SK-N-SH (cell line): ENCODE results near the gene MRPL21. TPM values are rescaled to one million over a fixed set of nuclear protein-coding genes. Genes with fewer than 3 reads are reported as not detected.

Experiments
- CTCF ChIA-PET: fragments of 300-600, 350-600 bp; formaldehyde crosslinking; extraction: SDS; loops from one replicate; lab custom pipeline; 2021; lab: Yijun Ruan, JAX
- POLR2A ChIA-PET: fragments of 350-600 bp; sonication (Branson Sonifier 250); formaldehyde crosslinking; extraction: SDS; loops from one replicate; lab custom pipeline; 2020; ENCODE audit warnings: antibody characterized with exemption, inconsistent platforms; lab: Yijun Ruan, JAX
- DNase-seq: peaks from one replicate; pipeline ENCODE4 v3.0.0; 2012
- H2AFZ ChIP-seq: fragments of 200-600 bp; sonication (generic); 2 replicates; pipeline ENCODE4 v1.8.1; 2016; ENCODE audit warnings: antibody characterized with exemption, mild to moderate bottlenecking, low read depth
- H3F3A ChIP-seq: fragments of 200-600 bp; sonication (generic); replicated peaks from 2 replicates; pipeline ENCODE3; 2016; ENCODE audit warnings: antibody characterized with exemption, mild to moderate bottlenecking; ENCODE audit not compliant: insufficient read depth
- H3K27ac ChIP-seq, 2 experiments: fragments of 200-500 bp in 1 of 2; fragments of 200-600 bp in 1 of 2; sonication (Bioruptor generic) in 1 of 2; sonication (generic), shearing (Covaris generic) in 1 of 2; 2 replicates each; pipeline versions ENCODE4 v1.5.1 to v1.6.1; 2014 to 2016; ENCODE audit warnings: low read depth in 2 of 2, inconsistent platforms in 1 of 2, low read length in 1 of 2, mild to moderate bottlenecking in 1 of 2, mixed read lengths in 1 of 2
- H3K27me3 ChIP-seq: fragments of 200-600 bp; sonication (generic), shearing (Covaris generic); 2 replicates; pipeline ENCODE4 v1.6.1; 2016; ENCODE audit warnings: mixed run types; ENCODE audit not compliant: insufficient read depth
- H3K36me3 ChIP-seq, 2 experiments: fragments of 200-500 bp in 1 of 2; fragments of 200-600 bp in 1 of 2; sonication (Bioruptor generic) in 1 of 2; sonication (generic) in 1 of 2; replicated peaks in 1 of 2; 2 replicates each; pipeline versions ENCODE3 to v1.5.1; 2014 to 2016; ENCODE audit warnings: low read length in 1 of 2, mild to moderate bottlenecking in 1 of 2; ENCODE audit not compliant: insufficient read depth in 2 of 2, control insufficient read depth in 1 of 2
- H3K4me1 ChIP-seq, 2 experiments: fragments of 200-500 bp in 1 of 2; fragments of 200-600 bp in 1 of 2; sonication (Bioruptor generic) in 1 of 2; sonication (generic), shearing (Covaris generic) in 1 of 2; 2 replicates each; pipeline versions ENCODE4 v1.5.1 to v1.6.1; 2014 to 2016; ENCODE audit warnings: low read depth in 1 of 2, low read length in 1 of 2, mixed run types in 1 of 2; ENCODE audit not compliant: insufficient read depth in 2 of 2, control insufficient read depth in 1 of 2
- H3K4me2 ChIP-seq: fragments of 200-600 bp; sonication (generic), shearing (Covaris generic); 2 replicates; pipeline ENCODE4 v1.6.1; 2017; ENCODE audit warnings: mixed run types
- H3K4me3 ChIP-seq, 2 experiments: fragments of 200-500 bp in 1 of 2; fragments of 200-600 bp in 1 of 2; sonication (Bioruptor generic) in 1 of 2; sonication (generic), shearing (Covaris generic) in 1 of 2; 2 replicates each; pipeline versions ENCODE4 v1.5.1 to v1.8.1; 2014 to 2016; ENCODE audit warnings: low read depth in 2 of 2, inconsistent platforms in 1 of 2, low read length in 1 of 2, mild to moderate bottlenecking in 1 of 2, mixed read lengths in 1 of 2, moderate library complexity in 1 of 2
- H3K79me2 ChIP-seq: fragments of 200-600 bp; sonication (generic); 2 replicates; pipeline ENCODE4 v1.8.1; 2017; ENCODE audit warnings: mild to moderate bottlenecking; ENCODE audit not compliant: insufficient read depth
- H3K9ac ChIP-seq: fragments of 200-600 bp; sonication (generic); 2 replicates; pipeline ENCODE4 v1.6.1; 2017; ENCODE audit warnings: mixed run types
- H3K9me2 ChIP-seq: fragments of 200-600 bp; sonication (generic); 2 replicates; pipeline ENCODE4 v1.6.1; 2017; ENCODE audit warnings: mixed run types
- H3K9me3 ChIP-seq: fragments of 200-600 bp; sonication (generic); 2 replicates; pipeline ENCODE4 v1.6.1; 2017; ENCODE audit warnings: mixed run types, mild to moderate bottlenecking, moderate library complexity
- H4K20me1 ChIP-seq: fragments of 200-600 bp; sonication (generic); 2 replicates; pipeline ENCODE4 v1.6.1; 2017; ENCODE audit warnings: mild to moderate bottlenecking, mixed run types; ENCODE audit not compliant: insufficient read depth
- FOSL2 ChIP-seq: IDR thresholded peaks from 2 replicates; pipeline ENCODE4 v1.4.0; 2012; ENCODE audit warnings: low read depth, mild to moderate bottlenecking, moderate library complexity, borderline replicate concordance
- FOXJ3 ChIP-seq: sonication (generic); formaldehyde crosslinking; IDR thresholded peaks from 2 replicates; pipeline ENCODE4 v1.5.1; 2020; ENCODE audit warnings: mild to moderate bottlenecking, missing genetic modification reagents
- FOXM1 ChIP-seq: IDR thresholded peaks from 2 replicates; pipeline ENCODE4 v1.4.0; 2012; ENCODE audit warnings: low read depth, mild to moderate bottlenecking
- NFIC ChIP-seq: IDR thresholded peaks from 2 replicates; pipeline ENCODE4 v1.4.0; 2012; ENCODE audit warnings: borderline replicate concordance
- RAD21 ChIP-seq: IDR thresholded peaks from 2 replicates; pipeline ENCODE4 v1.6.1; 2012; ENCODE audit warnings: mild to moderate bottlenecking, low read length
- RCOR1 ChIP-seq: fragments of 150-350 bp; IDR thresholded peaks from 2 replicates; pipeline ENCODE4 v1.6.1; 2017; ENCODE audit warnings: antibody characterized with exemption, low read length
- SMC3 ChIP-seq: IDR thresholded peaks from 2 replicates; pipeline ENCODE4 v1.6.1; 2012; ENCODE audit warnings: low read depth, low read length, improper control_type of control experiment
- TCF12 ChIP-seq: IDR thresholded peaks from 2 replicates; pipeline ENCODE4 v1.4.0; 2012
- TEAD4 ChIP-seq: IDR thresholded peaks from 2 replicates; pipeline ENCODE4 v1.4.0; 2012; ENCODE audit warnings: mild to moderate bottlenecking, borderline replicate concordance; ENCODE audit not compliant: insufficient read depth
- USF1 ChIP-seq: IDR thresholded peaks from 2 replicates; pipeline ENCODE4 v1.4.0; 2012; ENCODE audit warnings: low read depth, borderline replicate concordance
- WGBS: methylation state at CpG from one replicate; pipeline ENCODE4 v1.1.6; 2017; ENCODE audit warnings: low lambda C conversion rate; 5-methylcytosine and 5-hydroxymethylcytosine counted together
- polyA plus RNA-seq, 3 experiments: library from polyadenylated mRNA; depleted of rRNA; stranded (reverse); fragments of >200 nt; gene quantifications; 2 replicates each; pipeline ENCODE4 v1.2.3, GENCODE V29; 2012
- TF ChIP-seq, protein P1 (sequence below): fragments of 150-350 bp; IDR thresholded peaks from 2 replicates; pipeline ENCODE4 v1.6.1; 2017; ENCODE audit warnings: antibody characterized with exemption, low read length, low read depth, borderline replicate concordance
- TF ChIP-seq, protein P2 (sequence below): IDR thresholded peaks from 2 replicates; pipeline ENCODE4 v1.6.1; 2012; ENCODE audit warnings: mild to moderate bottlenecking, low read depth, low read length, moderate library complexity
- TF ChIP-seq, protein P3 (sequence below): IDR thresholded peaks from 2 replicates; pipeline ENCODE4 v1.4.0; 2012; ENCODE audit warnings: low read depth
- TF ChIP-seq, protein P4 (sequence below): fragments of 150-350 bp; IDR thresholded peaks from 2 replicates; pipeline ENCODE4 v1.6.1; 2016; ENCODE audit warnings: mild to moderate bottlenecking, low read depth, low read length

The MRPL21 gene
- polyA plus RNA-seq, 1 of the 3 experiments (the other 2 are of a cell fraction): 125 TPM

- Histone ChIP-seq H3K4me2 (no peak overlapping the region), H2AFZ (no peak overlapping the region), H3K4me1 (no peaks in the 10 kb centered on the region), H3K36me3 (no peaks in the 10 kb centered on the region), H3K27me3 (no peaks in the 10 kb centered on the region), H3K9me3 (no peaks in the 10 kb centered on the region), H3K79me2 (no peaks in the 10 kb centered on the region), H3F3A (no peaks in the 10 kb centered on the region), H3K4me3 (no peak overlapping the region), H4K20me1 (no peaks in the 10 kb centered on the region), H3K9ac (no peak overlapping the region), H3K27ac (no peak overlapping the region), H3K9me2 (no peaks in the 10 kb centered on the region)
- POLR2A ChIA-PET: no interaction called here
- WGBS: 80% methylated on average over 6 of the region's 6 CpGs
- no peak for TF ChIP-seq TEAD4
- TF ChIP-seq, protein P1, sequence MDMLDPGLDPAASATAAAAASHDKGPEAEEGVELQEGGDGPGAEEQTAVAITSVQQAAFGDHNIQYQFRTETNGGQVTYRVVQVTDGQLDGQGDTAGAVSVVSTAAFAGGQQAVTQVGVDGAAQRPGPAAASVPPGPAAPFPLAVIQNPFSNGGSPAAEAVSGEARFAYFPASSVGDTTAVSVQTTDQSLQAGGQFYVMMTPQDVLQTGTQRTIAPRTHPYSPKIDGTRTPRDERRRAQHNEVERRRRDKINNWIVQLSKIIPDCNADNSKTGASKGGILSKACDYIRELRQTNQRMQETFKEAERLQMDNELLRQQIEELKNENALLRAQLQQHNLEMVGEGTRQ: no peak
- TF ChIP-seq, protein P2, sequence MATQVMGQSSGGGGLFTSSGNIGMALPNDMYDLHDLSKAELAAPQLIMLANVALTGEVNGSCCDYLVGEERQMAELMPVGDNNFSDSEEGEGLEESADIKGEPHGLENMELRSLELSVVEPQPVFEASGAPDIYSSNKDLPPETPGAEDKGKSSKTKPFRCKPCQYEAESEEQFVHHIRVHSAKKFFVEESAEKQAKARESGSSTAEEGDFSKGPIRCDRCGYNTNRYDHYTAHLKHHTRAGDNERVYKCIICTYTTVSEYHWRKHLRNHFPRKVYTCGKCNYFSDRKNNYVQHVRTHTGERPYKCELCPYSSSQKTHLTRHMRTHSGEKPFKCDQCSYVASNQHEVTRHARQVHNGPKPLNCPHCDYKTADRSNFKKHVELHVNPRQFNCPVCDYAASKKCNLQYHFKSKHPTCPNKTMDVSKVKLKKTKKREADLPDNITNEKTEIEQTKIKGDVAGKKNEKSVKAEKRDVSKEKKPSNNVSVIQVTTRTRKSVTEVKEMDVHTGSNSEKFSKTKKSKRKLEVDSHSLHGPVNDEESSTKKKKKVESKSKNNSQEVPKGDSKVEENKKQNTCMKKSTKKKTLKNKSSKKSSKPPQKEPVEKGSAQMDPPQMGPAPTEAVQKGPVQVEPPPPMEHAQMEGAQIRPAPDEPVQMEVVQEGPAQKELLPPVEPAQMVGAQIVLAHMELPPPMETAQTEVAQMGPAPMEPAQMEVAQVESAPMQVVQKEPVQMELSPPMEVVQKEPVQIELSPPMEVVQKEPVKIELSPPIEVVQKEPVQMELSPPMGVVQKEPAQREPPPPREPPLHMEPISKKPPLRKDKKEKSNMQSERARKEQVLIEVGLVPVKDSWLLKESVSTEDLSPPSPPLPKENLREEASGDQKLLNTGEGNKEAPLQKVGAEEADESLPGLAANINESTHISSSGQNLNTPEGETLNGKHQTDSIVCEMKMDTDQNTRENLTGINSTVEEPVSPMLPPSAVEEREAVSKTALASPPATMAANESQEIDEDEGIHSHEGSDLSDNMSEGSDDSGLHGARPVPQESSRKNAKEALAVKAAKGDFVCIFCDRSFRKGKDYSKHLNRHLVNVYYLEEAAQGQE: no peak
- TF ChIP-seq TCF12: no peak
- DNase-seq: no peak
- CTCF ChIA-PET: no interaction called here
Observed at GRCh38 chr11:68867066-68867465, 36.6 kb downstream of the MRPL21 start.

DNA sequence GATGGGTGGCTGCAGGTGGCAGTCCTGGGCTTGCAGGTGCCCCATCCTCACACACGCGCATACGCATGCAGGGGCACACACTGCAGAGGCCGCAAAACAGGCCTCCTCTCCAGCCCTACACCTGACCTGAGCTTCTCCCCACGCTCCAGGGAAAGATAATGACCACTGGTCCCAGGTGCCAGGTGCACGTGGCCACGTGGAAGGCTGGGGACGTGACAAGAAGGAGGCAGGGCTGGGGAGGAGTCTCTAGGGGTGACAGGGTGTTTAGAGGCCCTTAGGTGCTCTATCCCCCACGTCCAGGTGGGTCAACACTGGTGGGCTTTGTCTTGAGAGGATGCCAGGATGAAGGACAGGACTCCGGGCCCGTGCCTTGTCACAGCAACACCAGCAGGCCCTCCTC is 38.4 kb downstream of the MRPL21 start:
- ChIA-PET POLR2A (no interaction called here), CTCF (no interaction called here)
- Histone ChIP-seq H3K9me2 (no peaks in the 10 kb centered on the region), H3K4me2 (no peak overlapping the region), H3K4me3 (no peak overlapping the region), H3K79me2 (no peaks in the 10 kb centered on the region), H4K20me1 (no peaks in the 10 kb centered on the region), H2AFZ (no peak overlapping the region), H3K27ac (no peak overlapping the region), H3K36me3 (no peaks in the 10 kb centered on the region), H3K27me3 (no peaks in the 10 kb centered on the region), H3K9me3 (no peaks in the 10 kb centered on the region), H3F3A (no peaks in the 10 kb centered on the region), H3K9ac (no peak overlapping the region), H3K4me1 (no peaks in the 10 kb centered on the region)
- no peak for DNase-seq
- TF ChIP-seq RAD21: no peak
- no peak for TF ChIP-seq FOXM1
- TF ChIP-seq RCOR1: no peak
- TF ChIP-seq, protein P2: no peak
- TF ChIP-seq NFIC: no peak
- TF ChIP-seq, protein P1: no peak
- TF ChIP-seq SMC3: no peak
- no peak for TF ChIP-seq USF1
- no peak for TF ChIP-seq FOSL2
- TF ChIP-seq FOXJ3 (CRISPR knock-in tag): no peak
- TF ChIP-seq, protein P3, sequence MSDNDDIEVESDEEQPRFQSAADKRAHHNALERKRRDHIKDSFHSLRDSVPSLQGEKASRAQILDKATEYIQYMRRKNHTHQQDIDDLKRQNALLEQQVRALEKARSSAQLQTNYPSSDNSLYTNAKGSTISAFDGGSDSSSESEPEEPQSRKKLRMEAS: no peak
- TF ChIP-seq, protein P4, sequence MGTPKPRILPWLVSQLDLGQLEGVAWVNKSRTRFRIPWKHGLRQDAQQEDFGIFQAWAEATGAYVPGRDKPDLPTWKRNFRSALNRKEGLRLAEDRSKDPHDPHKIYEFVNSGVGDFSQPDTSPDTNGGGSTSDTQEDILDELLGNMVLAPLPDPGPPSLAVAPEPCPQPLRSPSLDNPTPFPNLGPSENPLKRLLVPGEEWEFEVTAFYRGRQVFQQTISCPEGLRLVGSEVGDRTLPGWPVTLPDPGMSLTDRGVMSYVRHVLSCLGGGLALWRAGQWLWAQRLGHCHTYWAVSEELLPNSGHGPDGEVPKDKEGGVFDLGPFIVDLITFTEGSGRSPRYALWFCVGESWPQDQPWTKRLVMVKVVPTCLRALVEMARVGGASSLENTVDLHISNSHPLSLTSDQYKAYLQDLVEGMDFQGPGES: no peak
- 86% methylated on average over 8 of the region's 11 CpGs for WGBS
